ENCODE results near the gene HAGH. TPM values are rescaled to one million over a fixed set of nuclear protein-coding genes. Genes with fewer than 3 reads are reported as not detected.

HAGH gene
- total and polyA plus RNA-seq, 10 of the 15 experiments (the other 5 are each of a cell fraction or from before 2014, with no cell fraction given) = 2.0 to 50.1 (median 22.4) TPM

GRCh38 chr16:1817716-1818115, 8.9 kb downstream of the HAGH start:
- POLR2A ChIA-PET = no interaction called here
- Histone ChIP-seq H3K9ac (ENCODE audit: control insufficient read depth, insufficient read depth, low read length) (no peak overlapping the region), H3K4me1 (ENCODE audit: control insufficient read depth, insufficient read depth, low read length) (no peaks in the 10 kb centered on the region), H3K9me3 (replicated peaks; ENCODE audit: control insufficient read depth, insufficient read depth, low read length) (no peaks in the 10 kb centered on the region), H3K4me2 (ENCODE audit: control insufficient read depth, insufficient read depth) (no peak overlapping the region), H3K79me2 (ENCODE audit: control insufficient read depth, insufficient read depth, low read length) (no peaks in the 10 kb centered on the region), H3K36me3 (ENCODE audit: control insufficient read depth in 2 of 2, insufficient read depth in 2 of 2, low read length in 1 of 2) (no peaks in the 10 kb centered on the region; a peak in 2 of 4 replicates), H2AFZ (ENCODE audit: control insufficient read depth, low read depth, low read length) (no peak overlapping the region), H3K4me3 (no peak overlapping the region), H4K20me1 (ENCODE audit: control insufficient read depth, insufficient read depth) (no peaks in the 10 kb centered on the region), H3K27ac (ENCODE audit: control insufficient read depth, insufficient read depth) (no peak overlapping the region), H3K27me3 (replicated peaks in 1 of 2; ENCODE audit: control insufficient read depth in 2 of 2, insufficient read depth in 2 of 2, low read length in 1 of 2) (no peaks in the 10 kb centered on the region)
- FAIRE-seq (no peak), ATAC-seq (no peak), DNase-seq (ENCODE audit: low read depth, low spot score) (no peak)
- whole genome bisulfite sequencing (ENCODE audit: insufficient coverage, insufficient replicate concordance, low lambda C conversion rate, missing lambda C conversion rate) = 90% methylated on average over 17 of the region's 17 CpGs
- in situ Hi-C loops (cut with MboI) (no loop called here), intact Hi-C loops (cut with micrococcal nuclease; ENCODE audit: unreplicated experiment) (no loop called here)
- SMC1A ChIA-PET (ENCODE audit: uncharacterized antibody, unreplicated experiment) = no interaction called here
- BruUV-seq (replicated peaks) = no TSS peak
- TF ChIP-seq E2F8 (IDR thresholded peaks at IDR 0.05; ENCODE audit: low read depth, partially characterized antibody) = no peak
- no peak for TF ChIP-seq ATF3 (IDR thresholded peaks at IDR 0.05; ENCODE audit: borderline replicate concordance, extremely low read depth, low read depth, low read length)
- TF ChIP-seq IRF3 (IDR thresholded peaks at IDR 0.05) = no peak
- TF ChIP-seq MLLT1 (IDR thresholded peaks at IDR 0.05) = no peak
- TF ChIP-seq CUX1 (IDR thresholded peaks at IDR 0.05; ENCODE audit: insufficient replicate concordance, low read depth, low read length) = no peak
- TF ChIP-seq BACH1 (IDR thresholded peaks at IDR 0.05; ENCODE audit: borderline replicate concordance) = no peak
- TF ChIP-seq NFXL1 (IDR thresholded peaks at IDR 0.05; ENCODE audit: borderline replicate concordance) = no peak
- TF ChIP-seq PML (IDR thresholded peaks at IDR 0.05; ENCODE audit: low read length) = no peak
- no peak for TF ChIP-seq SPI1 (IDR thresholded peaks at IDR 0.05; ENCODE audit: borderline replicate concordance, insufficient read depth, low read depth, low read length)
- TF ChIP-seq CBX3 (IDR thresholded peaks at IDR 0.05; ENCODE audit: borderline replicate concordance, low read depth) = no peak
- no peak for TF ChIP-seq SIN3A (IDR thresholded peaks at IDR 0.05; ENCODE audit: low read depth, low read length)
- no peak for TF ChIP-seq NR2C2 (IDR thresholded peaks at IDR 0.05; ENCODE audit: borderline replicate concordance, control insufficient read depth, insufficient read length, low read depth)
- TF ChIP-seq HCFC1 (IDR thresholded peaks at IDR 0.05; ENCODE audit: low read length) = no peak
- CTCF ChIA-PET = no interaction called here
- RAD21 ChIA-PET (ENCODE audit: unreplicated experiment) = no interaction called here
